OCI-LY7 (cell line): ENCODE data around the gene LPP. TPM values are rescaled to one million over a fixed set of nuclear protein-coding genes. Genes with fewer than 3 reads are reported as not detected.

ENCODE experiments used
- BruUV-seq: library from RNA; stranded (reverse); fragments of 400-500 nt; replicated peaks from 2 replicates; lab custom pipeline; 2021; lab: Mats Ljungman, UMichigan
- CTCF ChIA-PET: fragments of 300-600 bp; sonication (Branson Sonifier 250); formaldehyde crosslinking; loops from one replicate; lab custom pipeline; 2022; ENCODE audit warnings: antibody characterized with exemption; ENCODE audit not compliant: unreplicated experiment; lab: Charles Lee
- POLR2A ChIA-PET: fragments of 300-600 bp; sonication (Branson Sonifier 250); formaldehyde crosslinking; loops from one replicate; lab custom pipeline; 2022; ENCODE audit warnings: antibody characterized with exemption; lab: Charles Lee
- DNase-seq: peaks from one replicate; pipeline ENCODE4 v3.0.0-alpha.2; 2015; ENCODE audit warnings: low spot score
- H2AFZ ChIP-seq: fragments of 200-600 bp; sonication (generic), shearing (Covaris generic); 2 replicates; pipeline ENCODE4 v1.6.1; 2014; ENCODE audit warnings: mild to moderate bottlenecking, antibody characterized with exemption, low read length, moderate library complexity
- H3K27ac ChIP-seq: fragments of 200-600 bp; sonication (generic); 2 replicates; pipeline ENCODE4 v1.5.1; 2014; ENCODE audit warnings: mixed run types, low read depth, mild to moderate bottlenecking, moderate library complexity, low read length, inconsistent platforms; ENCODE audit not compliant: poor library complexity, severe bottlenecking
- H3K36me3 ChIP-seq: fragments of 200-600 bp; sonication (generic); 2 replicates; pipeline ENCODE4 v1.6.1; 2014; ENCODE audit warnings: mild to moderate bottlenecking, antibody characterized with exemption, low read length, moderate library complexity, mixed read lengths; ENCODE audit not compliant: insufficient read depth
- H3K4me1 ChIP-seq: fragments of 200-600 bp; sonication (generic); 2 replicates; pipeline ENCODE4 v1.5.1; 2014; ENCODE audit warnings: mild to moderate bottlenecking, low read length; ENCODE audit not compliant: insufficient read depth, poor library complexity, severe bottlenecking
- H3K4me2 ChIP-seq: fragments of 200-600 bp; sonication (generic); 2 replicates; pipeline ENCODE4 v1.6.1; 2014; ENCODE audit warnings: mild to moderate bottlenecking, low read length
- H3K4me3 ChIP-seq: fragments of 200-600 bp; sonication (generic); 2 replicates; pipeline ENCODE4 v1.5.1; 2014; ENCODE audit warnings: mild to moderate bottlenecking, low read depth, low read length; ENCODE audit not compliant: poor library complexity, severe bottlenecking
- H3K79me2 ChIP-seq: fragments of 200-600 bp; sonication (generic); 2 replicates; pipeline ENCODE4 v1.6.1; 2016; ENCODE audit warnings: low read depth, mild to moderate bottlenecking, low read length, moderate library complexity, mixed read lengths; ENCODE audit not compliant: insufficient read depth
- H3K9me2 ChIP-seq: fragments of 200-600 bp; sonication (generic); 2 replicates; pipeline ENCODE4 v1.6.1; 2016; ENCODE audit warnings: mild to moderate bottlenecking, low read length, mixed read lengths; ENCODE audit not compliant: insufficient read depth
- H3K9me3 ChIP-seq: fragments of 200-600 bp; sonication (generic); 2 replicates; pipeline ENCODE4 v1.6.1; 2014; ENCODE audit warnings: mild to moderate bottlenecking, mixed run types, low read length, mixed read lengths
- H4K20me1 ChIP-seq: fragments of 200-600 bp; sonication (generic); 2 replicates; pipeline ENCODE4 v1.6.1; 2014; ENCODE audit warnings: mild to moderate bottlenecking, antibody characterized with exemption, low read length, moderate library complexity, mixed read lengths; ENCODE audit not compliant: insufficient read depth
- CTCF ChIP-seq: fragments of 200-600 bp; sonication (generic); conservative IDR thresholded peaks from 2 replicates; pipeline ENCODE4 v1.5.1; 2014; ENCODE audit warnings: mild to moderate bottlenecking, antibody characterized with exemption, low read length, moderate library complexity, mixed read lengths
- EZH2phosphoT487 ChIP-seq: fragments of 200-600 bp; sonication (generic); IDR thresholded peaks from 2 replicates; pipeline ENCODE4 v1.6.1; 2018; ENCODE audit warnings: low read depth, borderline replicate concordance, mild to moderate bottlenecking, mixed run types, antibody characterized with exemption, low read length, moderate library complexity, mixed read lengths
- intact Hi-C: fragments of 100-400 bp; cut with micrococcal nuclease; formaldehyde crosslinking; loops from one replicate; pipeline ENCODE4 v1.10.0; 2022; ENCODE audit not compliant: unreplicated experiment
- total RNA-seq, 2 experiments: library from RNA; depleted of rRNA in 1 of 2; stranded (reverse); fragments of >200 nt in 1 of 2; shearing (Covaris generic) in 1 of 2; gene quantifications; 2 replicates each; pipeline ENCODE4 v1.2.3, GENCODE V29; 2014 to 2022

The LPP gene
- total RNA-seq, 2 experiments from 2014 or later: 10.9 to 119 TPM

- ChIA-PET POLR2A (interaction anchor here (0.7 to 1.1 kb wide), 2 partner anchors 9 to 92 kb away, joined by 3 read pairs; no protein-coding TSS in a partner anchor), CTCF (interaction anchor here (0.8 kb wide), 1 partner anchor 13 kb away, joined by 5 read pairs; no protein-coding TSS in a partner anchor)
- intact Hi-C loops: no loop called here
- H3K36me3 ChIP-seq: no peaks in the 10 kb centered on the region
- no peaks in the 10 kb centered on the region for H3K9me2 ChIP-seq
- no peak overlapping the region for H2AFZ ChIP-seq
- no peak for TF ChIP-seq EZH2phosphoT487
- H3K4me3 ChIP-seq: no peak overlapping the region
- no peak overlapping the region for H3K27ac ChIP-seq
- no TSS peak for BruUV-seq
- no peaks in the 10 kb centered on the region for H3K9me3 ChIP-seq
- no peaks in the 10 kb centered on the region for H3K79me2 ChIP-seq
- DNase-seq: no peak
- no peak overlapping the region for H3K4me2 ChIP-seq
- H4K20me1 ChIP-seq: no peaks in the 10 kb centered on the region
- no peaks in the 10 kb centered on the region for H3K4me1 ChIP-seq
Observed at GRCh38 chr3:188680605-188681004, 526.6 kb downstream of the LPP start.

GRCh38 chr3:188682316-188682715, 528.4 kb downstream of the LPP start:
- H3K9me3 ChIP-seq: no peaks in the 10 kb centered on the region
- BruUV-seq: no TSS peak
- H3K79me2 ChIP-seq: no peaks in the 10 kb centered on the region
- CTCF ChIA-PET: no interaction called here
- intact Hi-C loops: no loop called here
- H3K4me2 ChIP-seq: no peak overlapping the region
- no peaks in the 10 kb centered on the region for H3K4me1 ChIP-seq
- H3K9me2 ChIP-seq: no peaks in the 10 kb centered on the region
- POLR2A ChIA-PET: interaction anchor here (0.9 kb wide), 1 partner anchor 94 kb away, joined by 3 read pairs; no protein-coding TSS in a partner anchor
- DNase-seq: no peak
- no peak overlapping the region for H3K4me3 ChIP-seq
- H3K27ac ChIP-seq: no peak overlapping the region
- TF ChIP-seq CTCF (no peak), EZH2phosphoT487 (no peak)
- no peak overlapping the region for H2AFZ ChIP-seq
- H4K20me1 ChIP-seq: no peaks in the 10 kb centered on the region
- H3K36me3 ChIP-seq: no peaks in the 10 kb centered on the region

DNA sequence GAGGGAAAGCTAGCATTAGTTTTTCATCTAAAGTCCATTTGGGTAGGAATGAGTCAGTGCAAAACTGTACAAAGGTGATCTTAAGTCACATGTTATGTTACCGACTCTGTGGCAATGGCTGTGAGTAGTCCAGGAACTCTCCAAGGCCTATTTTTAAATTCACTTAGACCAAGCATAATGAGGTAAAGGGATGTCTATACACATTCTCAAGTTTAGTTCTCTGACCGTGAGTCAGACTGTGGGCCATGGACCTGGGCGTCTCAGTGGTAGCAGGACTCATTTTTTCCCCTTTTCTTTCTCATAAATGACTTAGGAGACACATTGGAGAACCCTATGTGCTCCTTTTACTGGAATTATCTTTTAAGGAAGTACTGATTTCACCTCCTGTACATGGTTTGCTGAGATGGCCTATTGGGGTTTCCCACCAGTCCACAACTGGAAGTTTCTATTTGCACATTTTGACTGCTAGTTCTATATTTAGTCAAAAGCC, 529.1 kb downstream of the LPP start:
- H3K27ac ChIP-seq: no peak overlapping the region
- no peak overlapping the region for H3K4me2 ChIP-seq
- no peaks in the 10 kb centered on the region for H3K79me2 ChIP-seq
- no peaks in the 10 kb centered on the region for H4K20me1 ChIP-seq
- H3K4me3 ChIP-seq: no peak overlapping the region
- DNase-seq: no peak
- no peaks in the 10 kb centered on the region for H3K4me1 ChIP-seq
- H3K36me3 ChIP-seq: no peaks in the 10 kb centered on the region
- no TSS peak for BruUV-seq
- no peaks in the 10 kb centered on the region for H3K9me2 ChIP-seq
- no peak for TF ChIP-seq CTCF
- no peak for TF ChIP-seq EZH2phosphoT487
- no peaks in the 10 kb centered on the region for H3K9me3 ChIP-seq
- ChIA-PET CTCF (no interaction called here), POLR2A (interaction anchor here (0.9 kb wide), 1 partner anchor 93 kb away, joined by 3 read pairs; no protein-coding TSS in a partner anchor)
- no peak overlapping the region for H2AFZ ChIP-seq
- intact Hi-C loops: no loop called here
